ENCODE results near the gene MUC13. TPM values are rescaled to one million over a fixed set of nuclear protein-coding genes. Genes with fewer than 3 reads are reported as not detected.

Gene MUC13
- total RNA-seq, 4 donors from 2014 or later: not detected

DNA sequence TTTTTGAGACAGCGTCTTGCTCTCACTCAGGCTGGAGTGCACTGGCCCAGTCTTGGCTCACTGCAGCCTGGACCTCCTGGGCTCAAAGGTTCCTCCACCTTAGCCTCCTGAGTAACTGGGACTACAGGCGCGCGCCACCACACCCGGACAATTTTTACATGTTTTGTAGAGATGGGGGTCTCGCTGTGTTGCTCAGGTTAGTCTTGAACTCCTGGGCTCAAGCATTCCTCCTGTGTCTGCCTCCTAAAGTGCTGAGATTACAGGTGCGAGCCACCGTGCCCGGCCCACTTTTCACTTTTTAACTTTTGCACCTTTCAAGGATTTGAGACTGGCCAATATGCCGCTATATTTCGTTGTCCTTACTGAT is 46.6 kb downstream of the MUC13 start:
- no peak for TF ChIP-seq POLR2AphosphoS5 (IDR thresholded peaks at IDR 0.05)
- no peak for TF ChIP-seq POLR2A (IDR thresholded peaks at IDR 0.05)
- TF ChIP-seq, protein P1, sequence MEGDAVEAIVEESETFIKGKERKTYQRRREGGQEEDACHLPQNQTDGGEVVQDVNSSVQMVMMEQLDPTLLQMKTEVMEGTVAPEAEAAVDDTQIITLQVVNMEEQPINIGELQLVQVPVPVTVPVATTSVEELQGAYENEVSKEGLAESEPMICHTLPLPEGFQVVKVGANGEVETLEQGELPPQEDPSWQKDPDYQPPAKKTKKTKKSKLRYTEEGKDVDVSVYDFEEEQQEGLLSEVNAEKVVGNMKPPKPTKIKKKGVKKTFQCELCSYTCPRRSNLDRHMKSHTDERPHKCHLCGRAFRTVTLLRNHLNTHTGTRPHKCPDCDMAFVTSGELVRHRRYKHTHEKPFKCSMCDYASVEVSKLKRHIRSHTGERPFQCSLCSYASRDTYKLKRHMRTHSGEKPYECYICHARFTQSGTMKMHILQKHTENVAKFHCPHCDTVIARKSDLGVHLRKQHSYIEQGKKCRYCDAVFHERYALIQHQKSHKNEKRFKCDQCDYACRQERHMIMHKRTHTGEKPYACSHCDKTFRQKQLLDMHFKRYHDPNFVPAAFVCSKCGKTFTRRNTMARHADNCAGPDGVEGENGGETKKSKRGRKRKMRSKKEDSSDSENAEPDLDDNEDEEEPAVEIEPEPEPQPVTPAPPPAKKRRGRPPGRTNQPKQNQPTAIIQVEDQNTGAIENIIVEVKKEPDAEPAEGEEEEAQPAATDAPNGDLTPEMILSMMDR (IDR thresholded peaks at IDR 0.05): no peak
- no peak for TF ChIP-seq EP300 (IDR thresholded peaks at IDR 0.05)
- Histone ChIP-seq H3K4me3 (peak overlapping the region in 1 of 2 donors; percentile 78), H3K9me3 (no peaks in the 10 kb centered on the region), H3K27ac (peak overlapping the region in 3 of 4 donors; percentile 89 to 98 (median 93)), H3K36me3 (peaks cover 0 to 8% of the 10 kb centered on the region in 2 donors), H3K4me1 (peaks cover 0 to 53% (median 8%) of the 10 kb centered on the region in 3 donors), H3K27me3 (no peaks in the 10 kb centered on the region)
- ATAC-seq: no peak
- 57 to 92% methylated on average over 3 to 10 of the region's 11 CpGs for WGBS, 2 donors (ENCODE audit: low coverage in 1 of 2)

DNA sequence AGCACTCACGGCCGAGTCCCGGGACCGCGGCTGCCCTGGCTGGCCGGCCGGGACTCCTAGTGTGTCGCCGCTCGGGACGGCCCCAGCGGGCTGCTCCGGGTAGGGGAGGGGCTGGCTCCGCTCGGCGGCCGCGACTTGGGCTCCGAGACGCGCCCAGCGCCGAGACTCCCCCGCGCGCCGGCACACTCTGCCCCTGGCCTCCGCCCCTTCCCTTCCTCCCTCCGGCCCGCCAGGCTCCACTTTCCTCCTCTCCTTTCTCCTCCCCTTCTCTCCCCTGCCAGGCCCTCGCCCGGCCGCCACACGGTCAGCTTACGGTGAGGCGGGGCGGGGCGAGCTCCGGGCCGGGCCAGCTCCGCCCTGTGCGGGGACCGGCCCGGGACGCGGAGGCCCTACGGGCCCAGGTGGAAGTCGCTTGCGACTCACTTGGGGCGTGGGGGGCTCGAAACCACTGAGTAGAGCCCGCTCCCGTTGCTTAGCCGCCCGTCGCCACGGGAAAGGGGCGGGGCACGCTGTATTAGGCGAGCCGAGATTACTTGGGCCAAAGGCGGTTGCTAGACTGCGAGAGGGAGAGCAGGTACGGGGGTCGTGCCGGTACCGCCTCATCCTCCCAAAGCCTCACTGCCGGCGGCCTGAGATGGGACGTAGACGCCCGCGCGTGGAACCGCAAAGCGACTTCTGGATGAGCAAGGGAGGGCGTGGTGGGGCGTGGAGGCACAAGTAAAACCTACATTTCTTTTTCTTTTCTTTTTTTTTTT is 47.2 kb downstream of the MUC13 start, which contains the start of gene ITGB5:
TSS of gene ITGB5 (minus strand) at position 189 of the 755 bp plus-strand sequence. CDS start 365 bp downstream, outside the sequence.
- peak; percentile 93 for ATAC-seq
- WGBS, 2 donors (ENCODE audit: low coverage in 1 of 2): 7 to 8% methylated on average over 24 of the region's 78 CpGs
- Histone ChIP-seq H3K27me3 (no peaks in the 10 kb centered on the region), H3K4me1 (peaks cover 0 to 54% (median 8%) of the 10 kb centered on the region in 3 donors), H3K4me3 (peak within 1 kb of the TSS; percentile 78 to 93), H3K27ac (peak within 1 kb of the TSS; percentile 89 to 98 (median 93)), H3K9me3 (no peaks in the 10 kb centered on the region), H3K36me3 (peaks cover 0 to 8% of the 10 kb centered on the region in 2 donors)
- TF ChIP-seq, protein P1 (IDR thresholded peaks at IDR 0.05): peak in 2 of 4 experiments; percentile 3 to 20
- TF ChIP-seq POLR2AphosphoS5 (IDR thresholded peaks at IDR 0.05): peak; percentile 69
- TF ChIP-seq POLR2A (IDR thresholded peaks at IDR 0.05): peak; percentile 70 to 85
- no peak for TF ChIP-seq EP300 (IDR thresholded peaks at IDR 0.05)

DNA sequence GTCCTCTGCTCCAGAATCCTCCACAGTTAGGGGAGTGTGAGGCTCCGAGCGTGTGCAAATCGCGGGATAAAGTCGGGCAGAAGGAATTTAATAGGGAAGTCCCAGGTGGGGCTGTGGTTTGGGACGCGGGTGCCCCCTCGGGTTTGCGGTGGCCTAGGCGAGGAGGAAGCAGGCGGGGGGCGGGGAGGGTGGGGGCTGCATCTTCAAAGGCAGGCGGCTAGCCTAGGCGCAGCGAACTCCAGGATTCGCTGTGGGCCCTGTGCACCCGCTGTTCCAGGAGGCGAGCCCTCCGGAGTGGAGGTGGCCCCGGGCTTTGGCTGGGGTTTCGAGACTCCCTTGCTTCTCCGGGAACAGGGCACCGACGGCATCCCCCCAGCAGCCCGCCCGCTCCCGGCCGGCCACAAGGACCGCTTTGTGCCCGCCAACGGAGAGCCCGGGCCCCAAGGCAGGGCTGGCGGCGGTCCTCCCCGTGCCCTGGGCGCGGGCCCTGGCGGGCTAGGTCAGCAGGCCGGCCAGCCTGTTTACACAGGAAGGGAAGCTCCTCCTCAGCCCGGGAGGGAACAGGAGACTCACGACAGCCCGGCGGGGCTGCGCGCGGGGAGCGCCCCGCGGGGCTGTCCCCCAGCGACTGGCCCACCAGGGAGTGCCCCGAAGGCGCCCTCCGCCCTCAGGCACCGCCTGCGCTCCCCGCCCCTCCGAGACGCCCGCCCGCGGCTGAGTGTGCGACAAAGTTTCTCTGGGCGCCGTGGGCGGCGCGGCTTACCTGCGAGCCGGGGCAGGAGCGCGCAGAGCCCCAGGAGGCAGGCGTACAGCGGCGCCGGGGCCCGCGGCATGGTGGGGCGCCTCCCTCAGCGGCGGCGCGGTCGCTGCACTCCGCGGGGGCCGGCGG is 48.1 kb downstream of the MUC13 start:
- Histone ChIP-seq H3K4me1 (peaks cover 0 to 60% (median 8%) of the 10 kb centered on the region in 3 donors), H3K36me3 (peaks cover 0 to 8% of the 10 kb centered on the region in 2 donors)
- WGBS, 2 donors (ENCODE audit: low coverage in 1 of 2): 0 to 20% methylated on average over 1 to 3 of the region's 87 CpGs

DNA sequence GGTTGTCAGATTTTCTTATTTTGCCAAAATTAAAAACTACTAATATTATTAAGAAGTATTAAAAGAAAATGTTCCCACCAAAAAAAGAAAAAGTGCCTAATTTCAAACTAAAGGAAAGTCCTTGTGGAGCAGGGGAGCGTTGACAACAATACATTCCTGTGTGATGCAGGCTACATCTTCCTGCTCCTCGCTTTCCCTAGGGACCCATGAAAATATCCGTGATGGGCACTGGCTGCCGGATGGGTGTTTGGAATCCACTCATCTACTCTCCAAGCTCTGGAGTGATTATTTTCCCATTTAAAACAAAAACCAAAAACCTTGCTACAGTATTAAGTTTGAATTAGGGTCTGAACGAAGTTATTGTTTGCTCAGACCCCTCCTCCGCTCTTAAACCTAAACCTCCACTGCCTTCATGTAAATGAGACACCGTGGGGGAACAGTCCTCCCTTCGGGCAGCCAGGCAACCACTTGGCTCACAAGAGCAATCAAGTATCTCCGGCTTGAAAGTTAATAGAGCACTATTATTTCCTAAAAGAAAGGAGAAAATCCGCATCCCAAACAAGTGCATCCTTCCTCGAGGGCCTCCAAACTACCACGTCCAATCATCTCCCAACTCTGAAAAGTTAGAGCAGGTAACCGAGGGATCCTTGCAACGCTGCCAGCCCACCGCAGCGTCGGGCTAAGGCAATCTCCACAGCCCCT is 48.9 kb downstream of the MUC13 start:
- H3K27me3 ChIP-seq: no peaks in the 10 kb centered on the region
- no peak for ATAC-seq
- WGBS, 2 donors (ENCODE audit: low coverage in 1 of 2): 18 to 30% methylated on average over 10 to 16 of the region's 17 CpGs
- peaks cover 0 to 60% (median 8%) of the 10 kb centered on the region in 3 donors for H3K4me1 ChIP-seq
- peak overlapping the region; percentile 89 to 98 (median 93) for H3K27ac ChIP-seq
- peaks cover 0 to 8% of the 10 kb centered on the region in 2 donors for H3K36me3 ChIP-seq
- H3K9me3 ChIP-seq: no peaks in the 10 kb centered on the region
- peak overlapping the region; percentile 78 to 93 for H3K4me3 ChIP-seq
- TF ChIP-seq POLR2AphosphoS5 (IDR thresholded peaks at IDR 0.05) (no peak), POLR2A (IDR thresholded peaks at IDR 0.05) (no peak), EP300 (IDR thresholded peaks at IDR 0.05) (no peak)
- TF ChIP-seq, protein P1 (IDR thresholded peaks at IDR 0.05): no peak

More for the DNA sequence above, 48.1 kb downstream of the MUC13 start:
- ATAC-seq: peak; percentile 44
- Histone ChIP-seq H3K27ac (peak overlapping the region; percentile 89 to 98 (median 93)), H3K9me3 (no peaks in the 10 kb centered on the region), H3K4me3 (peak overlapping the region; percentile 78 to 93), H3K27me3 (no peaks in the 10 kb centered on the region)
- TF ChIP-seq POLR2A (IDR thresholded peaks at IDR 0.05): peak; percentile 51 to 65
- no peak for TF ChIP-seq POLR2AphosphoS5 (IDR thresholded peaks at IDR 0.05)
- no peak for TF ChIP-seq EP300 (IDR thresholded peaks at IDR 0.05)
